Measurements from ENCODE around the gene TMEM253. TPM values are rescaled to one million over a fixed set of nuclear protein-coding genes. Genes with fewer than 3 reads are reported as not detected.

TMEM253 gene
- total RNA-seq, 6 donors from 2014 or later, result 0.94 to 3.4 (median 1.4) TPM; not detected in 3

DNA sequence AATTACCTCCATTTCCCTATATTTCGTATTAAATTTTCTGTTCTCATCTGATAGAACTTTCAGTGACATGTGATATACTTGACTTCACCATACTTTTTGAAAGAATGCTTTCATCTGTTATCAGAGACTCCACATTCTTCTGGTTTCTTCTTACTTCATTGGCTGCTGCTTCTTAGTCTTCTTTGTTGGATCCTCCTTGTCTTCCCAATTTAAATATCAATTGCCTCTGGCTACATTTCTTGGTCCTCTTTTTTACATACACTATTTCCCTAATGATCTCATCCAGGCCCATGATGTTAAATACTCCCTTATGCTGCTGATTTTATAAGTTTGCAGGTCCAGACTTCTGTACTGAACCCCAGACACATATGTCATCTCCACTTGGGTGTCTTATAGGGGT is 33.0 kb downstream of the TMEM253 start:
- Histone ChIP-seq H3K4me1 (no peaks in the 10 kb centered on the region), H3K9me3 (no peaks in the 10 kb centered on the region), H3K27ac (no peak overlapping the region), H3K4me3 (no peak overlapping the region), H3K36me3 (no peaks in the 10 kb centered on the region), H3K27me3 (no peaks in the 10 kb centered on the region)
- no peak for DNase-seq
- WGBS, 2 donors, result 50% methylated on average over 1 of the region's 1 CpG
- TF ChIP-seq EP300 (IDR thresholded peaks at IDR 0.05), result no peak
- TF ChIP-seq POLR2AphosphoS5 (IDR thresholded peaks at IDR 0.05), result no peak
- TF ChIP-seq CTCF (IDR thresholded peaks at IDR 0.05), result no peak
- no peak for TF ChIP-seq POLR2A (IDR thresholded peaks at IDR 0.05)
- no peak for ATAC-seq (ENCODE audit: low FRiP score in 2 of 2)

DNA sequence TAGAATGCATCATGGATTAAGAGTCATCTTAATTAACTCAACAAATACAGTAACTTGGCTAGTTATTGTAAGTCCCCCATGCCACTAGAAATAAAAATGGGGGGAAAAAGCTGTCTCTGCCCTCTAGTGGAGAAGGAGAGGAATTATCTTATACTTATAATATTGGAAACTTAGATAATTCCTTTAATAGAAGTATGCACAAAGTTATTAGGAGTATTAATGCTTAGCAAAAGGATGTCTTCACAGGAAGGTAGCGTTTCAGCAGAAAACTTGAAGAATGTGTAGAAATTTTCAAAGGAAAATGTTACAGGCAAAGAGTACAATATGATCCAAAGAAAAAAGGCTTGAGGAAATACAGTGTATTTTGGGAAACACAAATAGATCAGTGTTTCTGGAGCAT is 35.2 kb downstream of the TMEM253 start:
- H3K4me1 ChIP-seq, result no peaks in the 10 kb centered on the region
- H3K9me3 ChIP-seq, result no peaks in the 10 kb centered on the region
- no peak for ATAC-seq (ENCODE audit: low FRiP score in 2 of 2)
- DNase-seq, result no peak
- H3K4me3 ChIP-seq, result no peak overlapping the region
- no peaks in the 10 kb centered on the region for H3K36me3 ChIP-seq
- no peak overlapping the region for H3K27ac ChIP-seq
- peak; percentile 27 to 76 (median 36) for TF ChIP-seq CTCF (IDR thresholded peaks at IDR 0.05)
- TF ChIP-seq POLR2AphosphoS5 (IDR thresholded peaks at IDR 0.05), result no peak
- WGBS, 2 donors, result 12 to 14% methylated on average over 1 of the region's 1 CpG
- no peaks in the 10 kb centered on the region for H3K27me3 ChIP-seq

DNA sequence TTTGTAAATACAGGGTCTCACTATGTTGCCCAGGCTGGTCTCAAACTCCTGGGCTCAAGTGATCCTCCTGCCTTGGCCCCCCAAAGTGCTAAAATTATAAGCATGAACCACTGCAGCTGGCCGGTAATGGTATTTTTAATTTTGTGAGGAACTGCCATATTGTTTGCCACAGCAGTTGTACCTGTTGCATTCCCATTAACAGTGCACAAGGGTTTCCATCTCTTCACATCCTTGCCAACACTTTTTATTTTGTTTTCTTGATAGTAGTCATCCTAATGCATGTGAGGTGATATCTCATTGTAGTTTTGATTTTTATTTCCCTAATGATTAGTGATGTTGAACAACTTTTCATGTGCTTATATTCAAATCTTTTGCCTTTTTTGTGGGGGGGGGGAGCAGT is 41.5 kb downstream of the TMEM253 start:
- H3K4me1 ChIP-seq, result no peaks in the 10 kb centered on the region
- DNase-seq (no peak), ATAC-seq (ENCODE audit: low FRiP score in 2 of 2) (no peak)
- H3K27me3 ChIP-seq, result no peaks in the 10 kb centered on the region
- 100% methylated on average over 1 of the region's 1 CpG for WGBS, 2 donors
- H3K9me3 ChIP-seq, result peaks cover 3 to 12% (median 6%) of the 10 kb centered on the region in 4 donors
- no peaks in the 10 kb centered on the region for H3K36me3 ChIP-seq
- H3K4me3 ChIP-seq, result no peak overlapping the region
- no peak for TF ChIP-seq EP300 (IDR thresholded peaks at IDR 0.05)
- H3K27ac ChIP-seq, result no peak overlapping the region

DNA sequence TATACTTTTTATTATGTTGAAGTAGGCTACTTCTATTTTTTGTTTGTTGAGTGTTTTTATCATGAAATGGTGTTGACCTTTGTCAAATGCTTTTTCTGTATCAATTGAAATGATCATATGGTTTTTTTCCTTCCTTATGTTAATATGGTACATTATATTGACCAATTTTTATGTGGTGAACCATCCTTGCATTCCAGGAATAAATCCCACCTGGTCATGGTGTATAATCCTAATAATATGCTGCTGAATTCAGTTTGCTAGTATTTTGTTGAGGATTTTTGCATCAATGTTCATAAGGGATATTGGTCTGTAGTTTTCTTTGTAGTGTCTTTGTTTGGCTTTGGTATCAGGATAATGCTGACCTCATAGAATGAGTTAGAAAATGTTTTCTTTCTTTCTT is 44.6 kb downstream of the TMEM253 start:
- peaks cover 3 to 12% (median 6%) of the 10 kb centered on the region in 4 donors for H3K9me3 ChIP-seq
- H3K4me3 ChIP-seq, result no peak overlapping the region
- TF ChIP-seq CTCF (IDR thresholded peaks at IDR 0.05) (no peak), POLR2A (IDR thresholded peaks at IDR 0.05) (no peak), POLR2AphosphoS5 (IDR thresholded peaks at IDR 0.05) (no peak), EP300 (IDR thresholded peaks at IDR 0.05) (no peak)
- H3K4me1 ChIP-seq, result no peaks in the 10 kb centered on the region
- no peak overlapping the region for H3K27ac ChIP-seq
- no peaks in the 10 kb centered on the region for H3K36me3 ChIP-seq
- DNase-seq (no peak), ATAC-seq (ENCODE audit: low FRiP score in 2 of 2) (no peak)
- H3K27me3 ChIP-seq, result no peaks in the 10 kb centered on the region

- no peak for DNase-seq
- TF ChIP-seq EP300 (IDR thresholded peaks at IDR 0.05), result no peak
- TF ChIP-seq CTCF (IDR thresholded peaks at IDR 0.05), result no peak
- no peak for TF ChIP-seq POLR2AphosphoS5 (IDR thresholded peaks at IDR 0.05)
- no peak for TF ChIP-seq POLR2A (IDR thresholded peaks at IDR 0.05)
- H3K27me3 ChIP-seq, result no peaks in the 10 kb centered on the region
- H3K36me3 ChIP-seq, result no peaks in the 10 kb centered on the region
- 87 to 94% methylated on average over 3 to 4 of the region's 4 CpGs for WGBS, 2 donors
- peaks cover 3 to 12% (median 6%) of the 10 kb centered on the region in 4 donors for H3K9me3 ChIP-seq
- H3K4me1 ChIP-seq, result no peaks in the 10 kb centered on the region
- ATAC-seq (ENCODE audit: low FRiP score in 2 of 2), result no peak
- no peak overlapping the region for H3K27ac ChIP-seq
- no peak overlapping the region for H3K4me3 ChIP-seq
Measured at GRCh38 chr14:21149641-21150367, 48.9 kb downstream of the TMEM253 start.

Small RNA genes within 50 kb of the gene (small RNA-seq; reads per million reads assigned to genes)
- gene RNU6-252P, result 0 reads per million in 4 donors

Other genes starting within 250 kb of the TMEM253 start
- gene RNASE3, start 209.7 kb upstream of the TMEM253 start, total RNA-seq, result under 1 TPM in 3 of 6 donors, not detected in 3; 0.43 to 0.76 (median 0.51) TPM
- 1 to 10 TPM in 5 of 6 donors, not detected in 1; 1.3 to 8.3 (median 4.9) TPM for gene RNASE2, start 145.6 kb upstream of the TMEM253 start, total RNA-seq
- 100 to 1,000 TPM in 1 of 6 donors, 10 to 100 TPM in 5; 39.2 to 202 (median 59.4) TPM for gene METTL17, start 111.1 kb upstream of the TMEM253 start, total RNA-seq
- gene SLC39A2, start 101.8 kb upstream of the TMEM253 start, total RNA-seq, result under 1 TPM in 1 of 6 donors, not detected in 5; 0.30 TPM
- 100 to 1,000 TPM in 2 of 6 donors, 10 to 100 TPM in 4; 69.7 to 280 (median 90.8) TPM for gene NDRG2, start 76.0 kb upstream of the TMEM253 start, total RNA-seq
- gene TPPP2, start 70.8 kb upstream of the TMEM253 start, total RNA-seq, result not detected
- gene RNASE13, start 66.3 kb upstream of the TMEM253 start, total RNA-seq, result not detected
- gene RNASE7, start 58.7 kb upstream of the TMEM253 start, total RNA-seq, result not detected
- gene RNASE8, start 43.2 kb upstream of the TMEM253 start, total RNA-seq, result not detected
- 10 to 100 TPM; 24.8 to 74.4 (median 36.0) TPM for gene ARHGEF40, start 30.8 kb upstream of the TMEM253 start, total RNA-seq
- 10 to 100 TPM; 46.1 to 97.5 (median 56.3) TPM for gene ZNF219, start 2.4 kb upstream of the TMEM253 start, total RNA-seq
- not detected for gene OR5AU1, start 55.0 kb downstream of the TMEM253 start, total RNA-seq
- gene HNRNPC, start 168.4 kb downstream of the TMEM253 start, total RNA-seq, result 100 to 1,000 TPM; 119 to 390 (median 293) TPM
- 1 to 10 TPM in 1 of 6 donors, under 1 TPM in 4, not detected in 1; 0.15 to 1.0 (median 0.34) TPM for gene RPGRIP1, start 179.0 kb downstream of the TMEM253 start, total RNA-seq